ENCODE data around the gene MIPOL1. TPM values are rescaled to one million over a fixed set of nuclear protein-coding genes. Genes with fewer than 3 reads are reported as not detected.
A peak's percentile ranks its signal among the peaks of the same experiment; 100 is the strongest.

The MIPOL1 gene
- total and polyA plus RNA-seq, 9 of the 15 experiments (the other 6 are each of a cell fraction or from before 2014, with no cell fraction given): 6.7 to 21.9 (median 12.4) TPM

DNA sequence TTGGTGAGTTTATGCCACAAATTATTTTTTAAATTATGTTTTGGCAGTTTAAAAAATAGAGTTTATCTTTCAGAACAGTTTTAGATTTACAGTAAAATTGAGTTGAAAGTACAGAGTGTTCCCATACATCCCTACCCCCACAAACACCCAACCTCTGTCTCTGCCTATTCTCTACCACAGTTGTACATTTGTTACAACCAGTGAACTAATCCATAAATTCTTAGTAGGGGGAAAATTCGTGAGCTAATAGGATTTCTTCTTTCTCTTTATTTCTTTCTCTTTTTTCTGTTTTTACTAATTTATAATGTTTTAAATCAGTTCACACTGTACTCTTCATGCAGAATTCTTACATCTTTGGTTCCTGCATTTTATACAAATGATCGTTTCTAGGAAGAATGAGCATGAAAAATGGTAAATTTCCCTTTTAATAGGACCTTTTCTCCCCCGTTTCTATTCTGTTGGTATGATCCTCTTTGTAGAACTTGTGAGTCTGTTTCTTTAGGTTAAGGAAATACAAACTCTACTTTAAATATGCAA lies 56.7 kb downstream of the MIPOL1 start:
- H4K20me1 ChIP-seq (replicated peaks; ENCODE audit: control insufficient read depth, insufficient read depth, low read length): no peaks in the 10 kb centered on the region
- no peak overlapping the region for H3K27ac ChIP-seq (ENCODE audit: extremely low read depth, low read depth, low read length)
- no peak for TF ChIP-seq PTTG1 (tag; IDR thresholded peaks at IDR 0.05; ENCODE audit: low read depth)
- TF ChIP-seq, protein P1, sequence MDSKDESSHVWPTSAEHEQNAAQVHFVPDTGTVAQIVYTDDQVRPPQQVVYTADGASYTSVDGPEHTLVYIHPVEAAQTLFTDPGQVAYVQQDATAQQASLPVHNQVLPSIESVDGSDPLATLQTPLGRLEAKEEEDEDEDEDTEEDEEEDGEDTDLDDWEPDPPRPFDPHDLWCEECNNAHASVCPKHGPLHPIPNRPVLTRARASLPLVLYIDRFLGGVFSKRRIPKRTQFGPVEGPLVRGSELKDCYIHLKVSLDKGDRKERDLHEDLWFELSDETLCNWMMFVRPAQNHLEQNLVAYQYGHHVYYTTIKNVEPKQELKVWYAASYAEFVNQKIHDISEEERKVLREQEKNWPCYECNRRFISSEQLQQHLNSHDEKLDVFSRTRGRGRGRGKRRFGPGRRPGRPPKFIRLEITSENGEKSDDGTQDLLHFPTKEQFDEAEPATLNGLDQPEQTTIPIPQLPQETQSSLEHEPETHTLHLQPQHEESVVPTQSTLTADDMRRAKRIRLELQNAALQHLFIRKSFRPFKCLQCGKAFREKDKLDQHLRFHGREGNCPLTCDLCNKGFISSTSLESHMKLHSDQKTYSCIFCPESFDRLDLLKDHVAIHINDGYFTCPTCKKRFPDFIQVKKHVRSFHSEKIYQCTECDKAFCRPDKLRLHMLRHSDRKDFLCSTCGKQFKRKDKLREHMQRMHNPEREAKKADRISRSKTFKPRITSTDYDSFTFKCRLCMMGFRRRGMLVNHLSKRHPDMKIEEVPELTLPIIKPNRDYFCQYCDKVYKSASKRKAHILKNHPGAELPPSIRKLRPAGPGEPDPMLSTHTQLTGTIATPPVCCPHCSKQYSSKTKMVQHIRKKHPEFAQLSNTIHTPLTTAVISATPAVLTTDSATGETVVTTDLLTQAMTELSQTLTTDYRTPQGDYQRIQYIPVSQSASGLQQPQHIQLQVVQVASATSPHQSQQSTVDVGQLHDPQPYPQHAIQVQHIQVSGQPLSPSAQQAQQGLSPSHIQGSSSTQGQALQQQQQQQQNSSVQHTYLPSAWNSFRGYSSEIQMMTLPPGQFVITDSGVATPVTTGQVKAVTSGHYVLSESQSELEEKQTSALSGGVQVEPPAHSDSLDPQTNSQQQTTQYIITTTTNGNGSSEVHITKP (IDR thresholded peaks at IDR 0.05; ENCODE audit: partially characterized antibody): peak; percentile 79
- TF ChIP-seq ZNF561 (CRISPR knock-in tag; conservative IDR thresholded peaks at IDR 0.05): no peak
- DNase-seq (ENCODE audit: extremely low read depth in 1 of 4, low spot score in 3 of 4) (no peak), FAIRE-seq (no peak), ATAC-seq (no peak)
- H3K9ac ChIP-seq (ENCODE audit: insufficient read depth in 1 of 2, low read depth in 2 of 2, low read length in 2 of 2): no peak overlapping the region
- intact Hi-C loops (cut with micrococcal nuclease) (no loop called here), in situ Hi-C loops (cut with MboI) (loop anchor here (5.0 to 25.0 kb wide), 2 partner anchors 333 to 618 kb away; partner anchors contain the start of genes FOXA1 and TTC6)
- H2AFZ ChIP-seq (ENCODE audit: low read depth, low read length): no peak overlapping the region
- no peaks in the 10 kb centered on the region for H3K9me1 ChIP-seq (ENCODE audit: control insufficient read depth, insufficient read depth, low read length)
- 29% methylated on average over 2 of the region's 3 CpGs for WGBS (ENCODE audit: insufficient coverage, low coverage, missing lambda C conversion rate)
- no peak overlapping the region for H3K4me2 ChIP-seq (ENCODE audit: insufficient read depth, low read length)
- no peaks in the 10 kb centered on the region for H3K79me2 ChIP-seq (ENCODE audit: control insufficient read depth, insufficient read depth, low read length)
- POLR2A ChIA-PET: interaction anchor here (0.6 kb wide), 1 partner anchor 220 kb away, joined by 5 read pairs; no protein-coding TSS in a partner anchor
- no TSS peak for BruUV-seq (replicated peaks)
- H3K36me3 ChIP-seq (ENCODE audit: control insufficient read depth, insufficient read depth, low read length): no peaks in the 10 kb centered on the region
- no peak overlapping the region for H3K4me3 ChIP-seq
- CTCF ChIA-PET (ENCODE audit: low intra/inter-chr PET ratio): no interaction called here
- H3K4me1 ChIP-seq (replicated peaks in 1 of 2; ENCODE audit: control insufficient read depth in 2 of 2, insufficient read depth in 2 of 2, low read length in 2 of 2): no peaks in the 10 kb centered on the region
- H3K9me3 ChIP-seq (replicated peaks; ENCODE audit: control insufficient read depth, insufficient read depth, low read depth, low read length): no peaks in the 10 kb centered on the region
- no peaks in the 10 kb centered on the region for H3K27me3 ChIP-seq (ENCODE audit: control insufficient read depth in 2 of 2, insufficient read depth in 2 of 2, low read length in 2 of 2)

Data from K562 (cell line).